ENCODE measurements around the gene TGM1.

TGM1 gene

GRCh38 chr14:24262821-24263733 is at the start of gene TGM1:
Gene TGM1 (minus strand): TSS chr14:24263177. CDS start chr14:24262352, 825 bp downstream.
- peak; percentile 95 for DNase-seq

DNA sequence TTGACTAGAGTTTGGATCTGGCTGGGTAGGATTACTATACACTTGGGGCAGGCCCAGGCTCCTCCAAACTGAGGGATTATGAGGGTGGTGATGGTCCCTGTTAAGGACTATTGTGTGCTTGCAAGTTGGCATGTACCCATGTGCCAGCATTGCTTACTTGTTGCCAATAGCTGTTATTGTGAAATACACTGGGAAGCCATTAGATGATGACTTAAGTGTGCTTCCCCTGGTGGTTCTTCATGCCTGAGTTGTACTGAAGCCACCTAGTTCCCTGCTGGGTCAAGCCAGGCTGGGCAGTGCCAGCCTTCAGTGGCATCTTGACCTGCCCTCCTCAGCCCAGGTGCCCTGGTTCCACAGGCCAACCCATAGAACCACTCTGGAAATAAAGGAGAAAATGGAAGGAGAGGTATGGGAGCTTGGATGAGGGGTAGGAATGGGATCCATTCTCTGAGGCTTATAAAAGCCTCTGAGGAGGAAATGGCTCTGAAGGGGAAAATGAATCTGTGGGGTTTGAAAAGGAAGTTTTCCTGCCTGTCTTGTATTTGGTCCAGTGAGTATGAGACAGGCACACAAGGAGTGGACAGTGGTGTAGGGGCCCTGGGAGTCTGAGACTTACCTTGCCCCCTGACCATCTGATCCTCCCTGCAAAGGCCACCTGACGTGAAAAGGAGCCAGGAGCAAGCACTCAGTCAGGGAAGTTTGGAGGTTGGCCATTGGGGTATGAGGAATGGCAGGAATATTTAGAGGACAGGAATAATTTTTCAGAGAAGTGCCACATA is 49.0 kb upstream of the TGM1 start:
- no peak for DNase-seq

DNA sequence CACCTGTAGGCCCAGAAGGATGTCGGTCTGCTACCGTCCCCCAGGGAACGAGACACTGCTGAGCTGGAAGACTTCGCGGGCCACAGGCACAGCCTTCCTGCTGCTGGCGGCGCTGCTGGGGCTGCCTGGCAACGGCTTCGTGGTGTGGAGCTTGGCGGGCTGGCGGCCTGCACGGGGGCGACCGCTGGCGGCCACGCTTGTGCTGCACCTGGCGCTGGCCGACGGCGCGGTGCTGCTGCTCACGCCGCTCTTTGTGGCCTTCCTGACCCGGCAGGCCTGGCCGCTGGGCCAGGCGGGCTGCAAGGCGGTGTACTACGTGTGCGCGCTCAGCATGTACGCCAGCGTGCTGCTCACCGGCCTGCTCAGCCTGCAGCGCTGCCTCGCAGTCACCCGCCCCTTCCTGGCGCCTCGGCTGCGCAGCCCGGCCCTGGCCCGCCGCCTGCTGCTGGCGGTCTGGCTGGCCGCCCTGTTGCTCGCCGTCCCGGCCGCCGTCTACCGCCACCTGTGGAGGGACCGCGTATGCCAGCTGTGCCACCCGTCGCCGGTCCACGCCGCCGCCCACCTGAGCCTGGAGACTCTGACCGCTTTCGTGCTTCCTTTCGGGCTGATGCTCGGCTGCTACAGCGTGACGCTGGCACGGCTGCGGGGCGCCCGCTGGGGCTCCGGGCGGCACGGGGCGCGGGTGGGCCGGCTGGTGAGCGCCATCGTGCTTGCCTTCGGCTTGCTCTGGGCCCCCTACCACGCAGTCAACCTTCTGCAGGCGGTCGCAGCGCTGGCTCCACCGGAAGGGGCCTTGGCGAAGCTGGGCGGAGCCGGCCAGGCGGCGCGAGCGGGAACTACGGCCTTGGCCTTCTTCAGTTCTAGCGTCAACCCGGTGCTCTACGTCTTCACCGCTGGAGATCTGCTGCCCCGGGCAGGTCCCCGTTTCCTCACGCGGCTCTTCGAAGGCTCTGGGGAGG is 47.9 kb upstream of the TGM1 start, which contains the start of gene LTB4R:
Gene LTB4R (plus strand): TSS at position 857 of the 959 bp plus-strand sequence. CDS start 4,150 bp downstream, outside the sequence.
- DNase-seq: no peak

- DNase-seq: no peak
Measured at GRCh38 chr14:24310265-24310645, 47.3 kb upstream of the TGM1 start.

DNA sequence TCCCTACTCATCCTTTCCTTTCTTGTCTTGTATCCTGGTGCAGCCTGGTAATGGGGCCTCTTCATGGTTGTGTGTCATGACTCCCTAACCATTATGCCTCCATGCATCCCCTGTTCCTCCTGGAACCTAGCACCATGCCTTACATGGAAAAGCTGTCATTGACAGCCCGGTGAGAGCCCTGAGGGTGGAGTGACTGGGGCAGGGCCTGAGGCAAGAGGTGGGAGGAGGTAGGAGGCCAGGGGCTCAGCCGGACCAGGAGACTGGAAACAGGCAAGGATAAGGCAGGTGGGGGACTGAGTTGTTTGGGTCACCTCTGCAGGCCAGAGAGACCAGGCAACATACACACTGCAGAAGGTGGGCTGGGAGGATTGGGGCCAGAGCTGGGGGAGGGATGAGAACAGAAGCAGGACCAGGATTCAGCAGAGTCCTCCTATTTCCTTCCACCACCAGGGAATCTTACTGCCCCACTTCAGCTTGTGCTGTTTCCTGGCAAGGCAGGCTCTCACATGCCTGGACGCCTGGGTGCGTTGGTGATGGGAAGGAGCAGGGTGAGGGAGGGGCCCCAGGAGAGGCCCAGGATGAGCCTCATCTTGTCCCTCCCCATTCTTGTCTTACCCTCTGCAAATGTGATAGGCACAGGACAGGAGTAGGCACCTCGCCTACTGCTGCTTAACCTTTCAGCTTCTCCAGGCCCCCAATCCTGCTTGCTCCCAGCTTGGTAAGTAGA is 46.7 kb upstream of the TGM1 start, which contains the start of gene LTB4R2:
Gene LTB4R2 (plus strand): TSS at position 603 of the 727 bp plus-strand sequence. CDS start 525 bp downstream, outside the sequence.
- no peak for DNase-seq

- no peak for DNase-seq
Measured at GRCh38 chr14:24308342-24309124, 45.6 kb upstream of the TGM1 start.

DNA sequence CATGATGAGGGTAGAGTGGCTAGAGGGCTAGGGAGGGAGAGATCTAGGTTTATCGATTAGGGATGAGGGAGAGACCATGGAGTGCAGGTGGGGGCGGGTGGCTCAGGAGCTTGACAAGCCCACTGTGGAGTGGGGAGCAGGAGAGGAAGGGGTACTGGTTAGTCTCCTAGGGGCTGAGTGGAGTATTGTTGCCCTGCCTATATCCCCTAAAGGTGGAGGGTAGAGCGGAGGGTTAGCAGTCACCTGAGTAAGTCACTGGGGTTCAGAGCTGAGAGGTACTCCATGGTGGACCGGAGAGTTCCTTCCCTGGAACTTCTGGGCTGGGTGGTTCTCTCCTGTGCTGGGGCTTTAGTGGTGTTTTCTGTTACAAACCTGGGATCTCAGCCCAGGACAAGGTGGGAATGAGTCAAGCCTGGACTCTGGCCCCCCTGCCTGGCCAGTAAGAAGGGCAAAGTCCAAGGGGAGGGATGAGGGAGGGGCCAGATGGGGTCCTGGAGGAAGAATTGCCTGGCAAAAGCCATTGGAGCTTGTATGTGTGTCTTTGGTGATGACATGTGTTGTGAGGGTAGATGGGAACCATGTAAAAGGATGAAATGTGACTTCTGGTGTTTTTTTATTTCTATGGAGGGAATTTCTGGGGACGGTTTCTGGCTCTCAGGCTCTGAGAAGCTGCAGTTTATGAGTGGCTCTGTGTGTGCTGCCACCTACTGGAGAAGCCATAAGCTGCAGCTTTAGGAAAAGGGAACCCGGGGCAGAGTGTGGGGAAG is 44.8 kb upstream of the TGM1 start, which contains the start of gene CIDEB:
Gene CIDEB (minus strand): TSS at position 403 of the 767 bp plus-strand sequence. CDS start 119 bp downstream, at position 284.
- peak; percentile 80 for DNase-seq

- DNase-seq: no peak
Measured at GRCh38 chr14:24307156-24307574, 44.2 kb upstream of the TGM1 start.

- DNase-seq: no peak
Measured at GRCh38 chr14:24304019-24304387, 41.0 kb upstream of the TGM1 start.

DNA sequence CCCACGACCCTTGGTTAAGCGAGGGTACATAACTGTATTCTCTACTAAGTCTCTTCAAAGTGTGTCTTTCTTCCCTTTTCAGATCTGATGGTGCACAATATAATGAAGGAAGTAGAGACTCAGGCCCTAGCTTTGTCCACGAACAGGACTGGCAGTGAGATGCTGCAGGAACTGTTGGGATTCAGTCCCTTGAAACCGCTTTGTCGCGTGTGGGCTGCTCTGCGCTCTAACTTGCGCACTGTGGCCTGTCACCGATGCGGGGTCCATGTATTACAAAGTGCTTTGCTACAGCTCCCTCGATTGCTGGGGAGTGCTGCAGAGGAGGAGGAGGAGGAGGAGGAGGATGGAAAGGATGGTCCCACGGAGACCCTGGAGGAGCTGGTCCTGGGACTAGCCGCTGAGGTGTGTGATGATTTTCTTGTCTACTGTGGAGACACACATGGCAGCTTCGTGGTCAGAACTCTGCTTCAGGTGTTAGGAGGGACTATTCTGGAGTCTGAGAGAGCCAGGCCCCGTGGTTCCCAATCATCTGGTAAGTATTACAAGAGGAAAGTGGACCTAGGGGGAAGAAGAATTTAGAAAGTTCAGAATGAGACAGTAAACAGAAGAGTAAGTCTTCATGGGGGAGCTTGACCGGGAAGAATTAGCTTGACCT is 37.5 kb upstream of the TGM1 start:
- DNase-seq: no peak

DNA sequence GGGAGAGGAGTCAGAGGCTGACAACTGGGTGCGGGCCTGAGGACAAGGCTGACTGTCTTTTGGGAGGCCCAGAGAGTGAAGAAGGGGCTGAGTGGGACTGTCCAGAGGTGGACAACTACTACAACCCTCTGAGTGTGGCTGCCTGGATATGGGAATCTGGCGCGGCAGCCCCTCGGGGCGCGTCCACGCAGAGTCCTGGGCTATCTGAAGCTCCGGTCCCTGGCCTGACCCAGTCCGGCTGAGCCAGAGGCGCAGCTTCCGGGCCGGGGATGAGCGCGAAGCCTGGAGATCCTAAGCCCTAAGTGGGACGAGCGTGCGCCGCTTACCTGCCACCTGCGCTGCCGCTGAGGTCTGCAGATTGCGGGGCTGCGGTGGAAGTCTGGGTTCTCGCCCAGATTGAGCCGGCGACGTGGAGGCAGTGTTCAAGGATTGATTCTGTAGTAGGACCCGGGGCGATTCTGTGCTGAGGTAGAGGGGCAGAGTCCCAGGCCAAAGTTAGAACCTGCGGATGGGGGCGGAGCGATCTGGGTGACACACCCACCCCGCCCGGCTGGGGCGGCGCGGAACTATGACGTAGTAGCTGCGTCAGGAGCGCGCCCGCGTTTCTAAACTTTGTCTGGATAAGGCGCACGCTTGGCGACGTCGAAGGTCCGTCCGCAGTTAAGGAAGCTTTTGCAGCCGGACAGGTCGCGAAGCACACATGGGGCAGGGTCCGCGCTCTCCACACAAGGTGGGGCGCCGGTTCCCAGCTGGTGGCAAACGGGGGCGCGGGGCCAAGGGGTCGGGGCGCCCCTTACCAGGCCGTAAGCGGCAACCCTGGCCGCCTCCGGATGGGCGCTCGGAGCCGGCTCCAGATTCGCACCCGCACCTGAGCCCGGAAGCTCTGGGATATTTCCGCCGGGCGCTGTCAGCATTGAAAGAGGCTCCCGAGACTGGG is 36.5 kb upstream of the TGM1 start, which contains the start of the genes DHRS1 and NOP9:
Gene DHRS1 (minus strand): TSS at position 526 of the 937 bp plus-strand sequence. CDS start 674 bp downstream, outside the sequence.
Gene NOP9 (plus strand): TSS at position 596 of the 937 bp plus-strand sequence. CDS start 105 bp downstream, at position 701.
- DNase-seq: peak; percentile 94

GRCh38 chr14:24298892-24299254 is 35.9 kb upstream of the TGM1 start:
- peak; percentile 85 for DNase-seq

DNA sequence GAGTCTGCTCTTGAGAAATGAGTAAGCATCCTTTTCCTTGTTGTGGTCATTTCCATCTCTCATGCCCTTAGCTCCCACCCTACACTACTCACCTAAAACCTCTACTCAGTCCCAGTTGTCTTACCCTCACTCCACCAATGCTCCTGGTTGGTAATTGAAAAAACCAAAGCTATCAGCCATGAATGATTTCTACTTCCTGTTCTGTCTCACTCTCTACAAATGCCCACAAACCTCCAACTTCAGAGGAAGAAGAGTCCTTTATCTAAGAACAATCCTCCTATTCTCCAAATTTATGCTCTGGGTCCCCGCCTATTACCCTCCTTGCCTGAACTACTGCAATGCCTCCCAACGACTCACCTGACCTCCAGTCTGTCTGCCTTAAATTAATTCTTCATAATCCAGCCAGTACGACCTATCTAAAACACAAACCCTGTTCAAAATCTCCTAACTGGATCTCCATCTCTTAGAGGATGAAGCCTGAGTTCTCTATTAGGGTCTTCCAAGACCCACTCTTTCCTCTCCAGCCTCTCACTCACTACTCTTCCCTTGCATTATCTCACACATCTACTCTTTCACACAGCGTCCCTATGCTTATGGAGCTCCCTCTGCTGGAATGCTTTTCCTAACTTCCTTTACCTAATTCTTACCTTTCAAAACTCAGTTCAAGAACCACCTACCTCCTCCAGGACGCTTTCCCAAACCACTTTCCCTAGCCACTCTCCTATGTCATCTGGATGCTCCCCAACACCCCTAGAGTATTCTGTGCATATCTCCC is 34.4 kb upstream of the TGM1 start:
- DNase-seq: no peak

DNA sequence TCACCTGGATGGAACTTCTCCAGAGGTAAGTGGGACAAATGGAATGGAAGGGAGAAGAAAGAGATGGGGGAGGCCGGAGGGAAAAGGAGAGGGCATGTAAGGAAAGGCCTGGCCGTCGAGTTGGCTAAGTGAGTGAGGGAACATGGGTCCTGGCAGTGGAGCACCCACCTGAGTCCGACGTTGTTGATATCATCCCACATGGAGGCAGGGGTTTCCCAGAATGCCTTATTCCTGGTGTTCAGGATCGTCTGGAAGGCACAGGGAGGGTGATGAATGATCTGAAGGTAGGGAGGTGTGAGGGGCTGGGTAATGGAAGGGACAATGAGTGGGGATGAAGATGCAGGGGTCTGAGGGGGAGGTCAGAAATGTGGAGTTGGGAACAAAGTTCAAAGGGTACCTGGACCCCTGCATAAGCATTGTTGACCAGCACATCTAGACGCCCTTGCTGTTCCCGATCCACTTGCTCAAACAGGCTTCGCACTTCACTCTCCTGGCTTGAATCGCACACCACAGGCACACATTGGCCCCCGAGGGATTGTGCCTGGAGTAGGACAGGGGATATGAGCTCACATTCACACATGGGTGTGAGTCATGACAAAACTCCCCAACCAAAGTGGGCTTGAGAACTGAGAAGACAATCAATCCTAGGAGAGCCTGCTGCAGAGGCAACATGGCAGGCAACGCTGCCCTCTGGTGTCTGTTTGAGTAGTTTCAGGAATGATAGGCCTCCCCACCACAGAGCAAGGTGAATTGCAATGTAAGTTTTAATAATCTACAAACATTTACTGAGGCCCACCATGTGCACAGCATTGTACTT is 33.6 kb upstream of the TGM1 start:
- peak; percentile 94 for DNase-seq

GRCh38 chr14:24293525-24293924 is 30.5 kb upstream of the TGM1 start:
- DNase-seq: no peak

Data from islet precursor cell (in vitro differentiated cells).